Measurements from ENCODE around the gene TASP1.
"Not testable (repeated sequence)": the region's sequence is repeated elsewhere in the genome, so short reads cannot be mapped to it uniquely, and the experiment has no call there.

TASP1 gene

GRCh38 chr20:13648291-13649228 is 9.8 kb upstream of the TASP1 start:
- no peak for DNase-seq (ENCODE audit: low spot score)

GRCh38 chr20:13644010-13644409 is 5.3 kb upstream of the TASP1 start:
- DNase-seq (ENCODE audit: low spot score): no peak

GRCh38 chr20:13639150-13639497 is 392 bp upstream of the TASP1 start:
- DNase-seq (ENCODE audit: low spot score): no peak

DNA sequence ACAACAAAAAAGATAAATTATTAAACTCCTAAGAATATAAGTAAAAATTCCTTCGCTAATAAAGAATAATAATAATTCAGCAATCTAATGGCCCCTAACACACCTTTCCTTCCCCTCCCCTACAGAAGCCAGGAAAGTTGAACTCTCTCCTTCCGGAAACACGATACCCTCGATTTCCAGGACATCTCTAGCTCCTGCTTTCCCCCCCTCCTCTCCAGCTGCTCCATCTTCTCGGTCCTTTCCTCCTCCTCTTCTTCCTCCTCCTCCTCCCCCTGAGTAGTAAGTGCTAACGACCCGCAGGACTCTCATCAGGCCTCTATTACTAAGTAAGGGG is 603 bp downstream of the TASP1 start:
- DNase-seq (ENCODE audit: low spot score): no peak

DNA sequence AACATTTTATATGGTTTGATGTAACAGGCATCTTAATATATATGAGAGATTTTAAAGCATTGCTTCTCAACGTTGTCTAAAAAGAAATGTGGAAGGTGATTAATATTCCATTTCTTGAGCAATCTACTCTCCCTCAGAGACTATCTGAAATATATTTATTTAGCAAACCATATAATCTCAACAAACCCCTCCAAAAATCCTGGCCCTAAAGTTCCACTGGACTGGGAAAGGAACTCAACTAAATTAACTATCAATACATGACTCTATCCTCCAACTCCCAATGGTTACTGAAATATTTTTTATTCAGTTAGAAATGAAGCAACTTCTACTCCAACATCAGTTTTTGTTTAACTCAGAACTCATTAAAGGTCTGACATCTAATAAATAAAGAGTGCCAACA is 6.3 kb downstream of the TASP1 start:
- no peak for DNase-seq (ENCODE audit: low spot score)

- not testable (repeated sequence) for DNase-seq (ENCODE audit: low spot score)
Measured at GRCh38 chr20:13627525-13627924, 11.2 kb downstream of the TASP1 start.

DNA sequence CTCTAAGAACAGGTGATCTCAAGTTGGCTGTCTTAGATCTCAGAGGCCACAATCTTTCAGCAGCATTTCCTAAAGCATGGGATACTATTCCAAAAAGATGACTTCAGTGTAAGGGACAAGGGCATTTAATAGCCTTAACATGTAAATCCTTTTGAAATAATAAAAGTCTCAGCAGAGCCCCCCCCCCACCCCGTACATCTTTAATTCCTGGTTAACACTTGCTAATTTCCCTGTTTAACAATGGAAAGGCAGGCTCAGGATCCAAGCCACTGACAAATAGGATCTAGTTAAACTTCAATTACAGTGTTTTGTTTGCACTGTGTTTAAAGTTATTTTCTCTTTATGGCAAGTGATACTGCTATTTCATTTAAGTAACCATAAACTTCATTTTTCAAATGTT is 12.0 kb downstream of the TASP1 start:
- DNase-seq (ENCODE audit: low spot score): no peak

DNA sequence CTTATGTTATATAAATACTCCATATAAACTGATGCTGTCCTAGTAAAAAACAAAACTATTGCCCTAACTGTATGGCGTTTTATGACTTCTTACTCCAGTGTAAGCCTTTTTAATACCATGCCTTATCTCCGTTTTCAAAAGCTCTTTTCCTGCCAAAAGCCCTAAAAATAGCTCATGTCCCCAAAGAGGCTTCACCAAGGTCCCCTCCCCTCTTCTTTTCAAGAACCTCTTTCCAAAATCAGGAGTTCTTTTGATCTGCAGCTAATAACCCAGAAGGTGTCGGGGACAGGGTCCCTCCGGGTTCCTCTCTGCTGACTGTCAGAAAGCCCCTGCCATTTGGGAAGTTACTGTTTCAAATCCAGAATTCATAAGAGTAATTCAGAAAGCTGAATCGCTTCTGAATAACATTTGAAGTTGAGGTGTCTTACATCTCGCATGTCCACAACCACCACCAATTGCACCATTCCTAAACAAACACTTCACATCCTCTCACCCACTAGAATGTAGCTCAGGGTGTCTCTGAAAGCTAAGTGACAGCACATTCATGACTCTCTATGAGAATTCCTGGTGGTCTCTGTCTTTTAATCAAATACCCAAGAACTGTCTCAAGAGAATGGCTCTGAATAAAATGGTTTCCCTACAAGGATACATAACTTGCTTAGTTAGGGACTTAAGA is 13.3 kb downstream of the TASP1 start:
- no peak for DNase-seq (ENCODE audit: low spot score)

DNA sequence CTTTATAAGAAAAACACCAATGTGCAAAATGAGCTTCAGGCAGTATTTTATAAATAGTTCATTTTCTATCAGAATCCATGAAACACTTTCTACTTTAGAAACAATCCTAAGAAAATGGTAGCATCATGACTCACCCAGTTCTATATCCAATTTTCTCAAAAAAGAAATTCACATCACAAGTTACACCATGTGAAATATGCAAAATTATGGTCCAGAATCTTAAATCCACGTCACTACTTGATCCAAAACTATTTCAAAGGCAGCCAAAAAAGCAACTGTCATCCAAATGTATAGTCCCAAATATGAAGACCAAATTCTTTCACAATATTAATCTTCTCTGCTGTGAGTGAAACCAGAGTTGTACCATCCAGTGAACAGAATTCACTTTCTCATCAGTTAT is 19.3 kb downstream of the TASP1 start:
- DNase-seq (ENCODE audit: low spot score): not testable (repeated sequence)

DNA sequence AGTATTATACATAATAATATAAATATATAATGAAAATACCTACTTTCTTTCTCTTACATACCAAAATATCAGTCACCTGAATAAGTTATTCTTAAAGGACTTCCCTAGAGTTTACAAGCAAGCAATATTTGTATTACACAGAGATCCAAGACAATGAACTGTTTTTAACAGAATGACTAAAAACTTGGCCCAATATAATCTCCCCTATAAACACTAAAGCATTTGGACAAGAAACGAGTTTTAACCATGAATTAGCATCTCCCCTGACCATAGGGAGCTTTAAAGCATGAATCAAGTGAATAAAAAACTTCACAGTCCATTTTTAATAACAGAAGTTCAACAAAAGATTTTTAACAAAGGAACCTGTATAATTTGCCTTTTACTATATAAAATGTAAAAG is 20.3 kb downstream of the TASP1 start:
- not testable (repeated sequence) for DNase-seq (ENCODE audit: low spot score)

DNA sequence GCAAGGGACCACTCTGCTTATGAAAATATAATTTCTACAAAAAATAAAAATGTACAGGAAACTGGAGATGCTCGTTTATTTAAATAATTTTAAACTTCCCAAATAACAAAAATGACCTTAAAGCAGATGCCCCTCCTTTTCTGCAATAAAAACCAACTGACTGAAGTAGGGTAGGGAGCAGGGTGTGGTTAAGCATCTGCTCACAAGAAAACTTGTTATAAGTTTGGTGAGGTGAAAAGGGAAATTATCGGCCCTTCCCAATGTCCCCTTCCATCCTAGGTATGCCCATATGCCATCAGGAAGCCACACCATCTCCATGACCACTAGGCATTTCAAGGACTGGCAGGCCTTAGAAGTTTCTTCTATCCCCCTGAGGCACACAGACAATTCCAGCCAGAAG is 21.1 kb downstream of the TASP1 start:
- not testable (repeated sequence) for DNase-seq (ENCODE audit: low spot score)

DNA sequence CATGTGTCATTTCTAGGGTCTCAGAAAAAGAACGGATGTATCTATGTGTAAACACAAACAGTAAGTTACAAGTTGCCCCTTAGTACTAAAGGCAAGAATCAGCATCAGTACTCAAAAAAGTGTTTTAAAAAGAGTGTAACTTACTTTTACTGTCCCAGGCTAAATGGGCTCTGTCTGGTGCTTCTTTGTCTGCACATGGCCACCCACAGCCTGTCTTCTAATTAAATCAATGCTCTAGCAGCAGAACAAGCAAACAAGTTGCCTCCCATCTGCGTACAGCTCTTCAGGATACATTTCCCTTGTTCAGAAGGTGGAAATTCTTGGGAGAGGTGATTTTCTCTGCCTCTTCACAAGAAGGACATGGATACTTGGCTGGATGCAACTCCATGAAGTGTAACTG is 22.0 kb downstream of the TASP1 start:
- not testable (repeated sequence) for DNase-seq (ENCODE audit: low spot score)

DNA sequence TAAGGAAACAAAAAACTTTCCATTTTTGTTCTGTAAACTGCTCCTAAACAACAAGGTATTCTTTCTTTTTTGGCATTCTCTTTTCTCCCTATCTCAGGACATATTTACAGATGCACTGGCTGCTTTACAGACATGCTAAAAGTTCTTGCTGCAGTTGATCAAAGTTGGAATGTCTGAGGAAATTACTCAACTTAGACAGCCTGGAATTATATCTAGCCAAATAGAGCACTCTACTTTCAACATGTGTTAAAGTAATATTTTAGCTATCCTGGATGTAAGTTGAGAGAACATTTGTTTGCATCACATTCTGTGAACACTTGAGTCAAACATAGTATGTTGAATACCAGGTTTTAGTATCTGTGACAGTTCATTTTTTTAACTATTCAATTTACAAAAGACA is 24.8 kb downstream of the TASP1 start:
- no peak for DNase-seq (ENCODE audit: low spot score)

GRCh38 chr20:13611611-13612125 is 27.1 kb downstream of the TASP1 start:
- no peak for DNase-seq (ENCODE audit: low spot score)

DNA sequence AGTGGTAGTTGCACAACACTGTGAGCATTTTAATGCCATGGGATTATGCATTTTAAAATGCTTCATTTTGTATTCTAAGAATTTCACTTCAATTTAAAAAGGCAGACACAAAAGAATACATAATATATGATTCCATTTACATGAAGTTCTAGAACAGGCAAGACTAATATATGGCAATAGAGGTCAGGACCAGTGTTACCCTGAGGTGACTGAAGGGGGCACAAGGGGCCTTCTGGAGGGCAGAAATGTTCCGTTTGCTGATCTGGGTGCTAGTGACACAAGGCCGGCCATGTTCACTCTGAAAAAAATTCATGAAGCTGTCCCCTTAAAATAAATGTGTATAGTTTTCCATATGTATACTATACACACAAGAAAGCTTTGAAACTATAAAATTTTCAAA is 28.5 kb downstream of the TASP1 start:
- no peak for DNase-seq (ENCODE audit: low spot score)

DNA sequence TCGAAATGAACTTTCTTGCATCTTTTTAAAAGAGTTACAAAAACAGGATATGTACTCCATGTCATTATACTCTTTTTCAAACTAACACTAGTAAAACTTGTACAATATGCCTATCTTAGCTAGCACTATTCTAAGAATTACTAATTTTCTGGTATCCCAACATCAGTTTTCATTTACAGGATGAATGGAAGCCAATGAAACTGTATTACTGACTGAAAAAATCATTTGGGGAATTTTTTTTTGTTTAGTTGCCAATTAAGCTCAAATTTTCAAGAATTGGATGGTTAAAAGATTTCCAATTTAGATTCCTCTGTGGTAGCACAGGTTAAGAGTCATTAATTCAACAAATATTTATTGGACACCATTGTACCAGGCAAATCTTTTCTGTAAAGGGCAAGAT is 30.7 kb downstream of the TASP1 start:
- no peak for DNase-seq (ENCODE audit: low spot score)

DNA sequence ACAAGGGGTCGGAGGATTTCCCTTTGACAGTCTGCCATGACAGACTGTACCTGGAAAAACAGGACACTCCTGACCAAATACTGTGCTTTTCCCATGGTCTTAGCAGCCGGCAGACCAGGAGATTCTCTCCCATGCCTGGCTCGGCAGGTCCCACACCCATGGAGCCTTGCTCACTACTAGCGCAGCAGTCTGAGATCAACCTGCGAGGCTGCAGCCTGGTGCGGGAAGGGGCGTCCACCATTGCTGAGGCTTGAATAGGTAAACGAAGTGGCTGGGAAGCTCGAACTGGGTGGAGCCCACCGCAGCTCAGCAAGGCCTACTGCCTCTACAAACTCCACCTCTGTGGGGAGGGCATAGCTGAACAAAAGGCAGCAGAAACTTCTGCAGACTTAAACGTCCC is 45.3 kb downstream of the TASP1 start:
- not testable (repeated sequence) for DNase-seq (ENCODE audit: low spot score)

- DNase-seq (ENCODE audit: low spot score): no peak
Measured at GRCh38 chr20:13588049-13588448, 50.7 kb downstream of the TASP1 start.

DNA sequence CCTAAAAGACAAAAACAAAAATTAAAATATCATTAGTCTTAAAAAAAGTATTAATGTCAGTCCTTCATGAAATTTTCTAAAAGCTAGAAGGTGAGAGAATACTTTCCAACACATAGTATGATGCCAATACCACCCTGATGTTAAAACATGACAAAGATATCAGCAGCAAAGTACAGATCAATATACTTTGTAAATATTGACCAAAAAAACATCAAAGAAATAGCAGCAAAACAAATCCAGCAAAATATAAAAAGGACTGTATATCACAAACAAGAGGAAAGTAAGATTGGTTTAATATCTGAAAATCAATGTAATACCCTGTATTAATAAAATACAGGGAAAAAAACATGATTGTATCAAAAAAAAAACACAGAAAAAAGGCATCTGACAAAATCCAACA is 51.4 kb downstream of the TASP1 start:
- DNase-seq (ENCODE audit: low spot score): no peak

- DNase-seq (ENCODE audit: low spot score): no peak
Measured at GRCh38 chr20:13586133-13586532, 52.6 kb downstream of the TASP1 start.

DNA sequence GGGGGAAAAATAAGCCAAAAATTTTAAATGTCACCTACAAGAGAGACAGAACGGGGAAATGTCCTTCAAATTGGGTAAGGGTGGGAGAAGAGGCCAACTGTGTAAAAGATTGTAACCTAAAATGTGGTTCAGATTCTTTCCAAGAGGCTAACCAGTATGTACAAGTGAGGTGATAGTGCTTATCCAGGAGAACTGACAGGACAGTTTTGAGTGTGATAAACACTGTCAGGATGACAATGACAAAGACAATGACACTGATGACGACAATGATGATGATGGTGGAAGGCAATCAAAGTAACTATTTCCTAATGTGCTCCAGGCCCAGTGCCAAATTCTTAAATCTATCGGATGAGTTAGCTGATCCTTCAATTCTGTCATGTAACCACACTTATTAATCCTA is 57.3 kb downstream of the TASP1 start:
- DNase-seq (ENCODE audit: low spot score): no peak

DNA sequence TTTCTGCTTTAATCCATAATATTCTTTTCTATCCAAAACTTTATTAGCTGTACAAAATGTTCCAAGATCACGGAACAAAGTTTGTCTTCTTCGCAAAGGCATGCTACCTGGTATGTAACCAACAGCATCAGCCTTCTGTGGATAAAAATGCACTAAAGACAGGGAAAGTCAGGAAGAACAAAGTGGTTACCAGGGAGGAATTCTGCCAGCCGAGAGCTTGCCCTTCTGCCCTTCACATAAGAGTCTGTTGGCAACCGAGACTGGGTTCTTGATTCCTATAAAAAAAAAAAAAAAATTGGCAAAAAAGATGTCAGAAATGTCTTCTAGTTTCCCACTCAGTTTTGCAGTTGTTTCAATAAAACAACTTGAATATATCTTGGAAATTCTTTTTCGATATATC is 58.0 kb downstream of the TASP1 start:
- DNase-seq (ENCODE audit: low spot score): no peak

DNA sequence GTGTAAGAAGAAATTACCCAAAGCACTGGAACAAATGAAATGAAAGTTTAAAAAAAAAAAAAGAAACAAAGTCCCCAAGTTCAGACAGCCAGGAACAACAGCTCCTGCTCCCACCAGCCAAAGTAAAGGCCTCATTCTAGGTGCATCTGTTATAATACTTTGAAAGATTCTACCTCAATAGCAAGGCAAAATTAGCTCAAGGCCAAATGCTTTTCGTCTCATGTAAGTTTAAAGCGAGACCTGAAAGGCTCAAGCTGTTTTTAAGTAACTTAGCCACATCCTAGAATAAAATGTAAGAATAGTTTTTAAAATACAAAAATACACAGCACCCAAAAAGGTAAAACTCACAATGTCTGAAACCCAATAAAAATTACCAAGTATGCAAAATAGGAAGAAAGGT is 64.7 kb downstream of the TASP1 start:
- no peak for DNase-seq (ENCODE audit: low spot score)

- no peak for DNase-seq (ENCODE audit: low spot score)
Measured at GRCh38 chr20:13571662-13572061, 67.1 kb downstream of the TASP1 start.
